ENCODE results near the gene SH3BGRL3. TPM values are rescaled to one million over a fixed set of nuclear protein-coding genes. Genes with fewer than 3 reads are reported as not detected.
A peak's percentile ranks its signal among the peaks of the same experiment; 100 is the strongest.

The SH3BGRL3 gene
- total and polyA plus RNA-seq, 2 of the 13 experiments (the other 11 are each of a cell fraction or from before 2014, with no cell fraction given), result 11.4 to 12.2 TPM

GRCh38 chr1:26279456-26280332 lies at the start of gene SH3BGRL3 (continued):
- TF ChIP-seq MEIS1 (CRISPR knock-in tag; IDR thresholded peaks at IDR 0.05; ENCODE audit: borderline replicate concordance) (peak; percentile 28; the same call in 1 of the 2 replicates), CREB1 (IDR thresholded peaks at IDR 0.05) (peak; percentile 24; the same call in 1 of the 2 replicates), CREB1 (CRISPR knock-in tag; IDR thresholded peaks at IDR 0.05) (peak; percentile 59), ELF4 (CRISPR knock-in tag; IDR thresholded peaks at IDR 0.05; ENCODE audit: borderline replicate concordance) (no peak), ZNF580 (CRISPR knock-in tag; IDR thresholded peaks at IDR 0.05; ENCODE audit: borderline replicate concordance, low read depth) (peak; percentile 57; the same call in 1 of the 2 replicates), SP2 (CRISPR knock-in tag; IDR thresholded peaks at IDR 0.05) (peak; percentile 66), ATF3 (CRISPR knock-in tag; IDR thresholded peaks at IDR 0.05) (peak; percentile 27), MED8 (CRISPR knock-in tag; IDR thresholded peaks at IDR 0.05; ENCODE audit: insufficient replicate concordance) (no peak), SALL1 (CRISPR knock-in tag; IDR thresholded peaks at IDR 0.05) (peak; percentile 75), ZGPAT (CRISPR knock-in tag; IDR thresholded peaks at IDR 0.05) (peak; percentile 83), THYN1 (CRISPR knock-in tag; IDR thresholded peaks at IDR 0.05; ENCODE audit: borderline replicate concordance, low read depth) (peak; percentile 71; the same call in 1 of the 2 replicates), ZNF770 (CRISPR knock-in tag; IDR thresholded peaks at IDR 0.05) (no peak), MIER2 (CRISPR knock-in tag; IDR thresholded peaks at IDR 0.05) (no peak), TBP (CRISPR knock-in tag; IDR thresholded peaks at IDR 0.05) (0 out of 2 replicates have a peak, but pooled peaks have one; percentile 36), ZMYM4 (CRISPR knock-in tag; IDR thresholded peaks at IDR 0.05) (peak; percentile 35; the same call in 1 of the 2 replicates), ATF2 (CRISPR knock-in tag; IDR thresholded peaks at IDR 0.05) (peak; percentile 47; the same call in 1 of the 2 replicates), KDM2A (CRISPR knock-in tag; IDR thresholded peaks at IDR 0.05; ENCODE audit: borderline replicate concordance, low read depth) (peak; percentile 99), HOXA5 (CRISPR knock-in tag; IDR thresholded peaks at IDR 0.05) (no peak), EEA1 (CRISPR knock-in tag; IDR thresholded peaks at IDR 0.05; ENCODE audit: borderline replicate concordance) (peak; percentile 70; the same call in 1 of the 2 replicates), ZNF333 (CRISPR knock-in tag; IDR thresholded peaks at IDR 0.05; ENCODE audit: borderline replicate concordance) (0 out of 2 replicates have a peak, but pooled peaks have one; percentile 23), RXRA (CRISPR knock-in tag; IDR thresholded peaks at IDR 0.05) (peak; percentile 62; the same call in 1 of the 2 replicates), HOXA9 (CRISPR knock-in tag; IDR thresholded peaks at IDR 0.05; ENCODE audit: borderline replicate concordance) (0 out of 2 replicates have a peak, but pooled peaks have one; percentile 24), HMG20A (CRISPR knock-in tag; IDR thresholded peaks at IDR 0.05; ENCODE audit: borderline replicate concordance) (no peak)
